Activated CD4-positive, CD25-positive, alpha-beta regulatory T cell treated with anti-CD3 and anti-CD28 coated beads, Interleukin-2, amount 50 U/mL, for 24 hours (primary cell): Measurements from ENCODE around the gene ASGR2.
"Not testable (repeated sequence)": the region's sequence is repeated elsewhere in the genome, so short reads cannot be mapped to it uniquely, and the experiment has no call there.

ENCODE experiments used
- ATAC-seq, 2 donors: fragments of 150-1000 bp; cut with Tn5 transposase; one replicate each; pipeline ENCODE4 v1.10.0; 2021; ENCODE audit warnings: mild to moderate bottlenecking in 1 of 2, moderate library complexity in 1 of 2

The ASGR2 gene

DNA sequence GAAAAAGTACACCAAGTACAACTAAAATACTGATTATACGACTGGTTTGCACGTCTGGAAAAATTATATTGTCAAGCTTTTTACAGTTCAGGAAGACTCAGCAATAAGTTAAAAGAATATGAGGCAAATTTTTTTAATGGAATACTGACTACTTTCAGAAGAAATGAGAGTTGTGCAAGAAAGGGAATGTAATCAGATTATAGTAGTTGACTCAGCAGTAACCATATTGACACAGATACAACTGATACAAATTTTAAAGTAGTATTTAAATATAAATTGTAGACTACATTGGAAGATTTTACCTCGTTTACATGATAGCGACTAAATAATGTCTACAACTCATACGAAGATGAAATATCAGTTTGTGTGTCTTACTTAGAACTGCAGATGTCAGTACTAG is 16.7 kb downstream of the ASGR2 start:
- ATAC-seq: no peak

DNA sequence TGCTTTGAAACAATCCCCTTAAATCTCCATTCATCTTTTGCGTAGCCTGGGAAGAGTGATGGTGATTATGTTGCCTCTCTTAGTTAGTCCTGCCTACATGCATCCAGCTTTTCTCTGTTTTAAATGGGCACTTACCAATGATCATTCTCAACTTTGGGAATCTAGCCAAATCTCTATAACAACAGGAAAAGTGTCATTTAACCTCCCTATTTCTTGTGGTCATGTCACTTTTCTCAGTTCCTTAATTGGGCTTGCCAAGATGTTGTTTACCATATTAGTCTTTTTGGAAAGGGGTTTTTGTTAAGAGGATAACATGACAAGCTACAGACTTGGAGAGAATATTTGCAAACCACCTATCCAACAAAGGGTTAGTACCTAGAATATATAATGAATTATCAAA is 19.0 kb downstream of the ASGR2 start:
- ATAC-seq: no peak

DNA sequence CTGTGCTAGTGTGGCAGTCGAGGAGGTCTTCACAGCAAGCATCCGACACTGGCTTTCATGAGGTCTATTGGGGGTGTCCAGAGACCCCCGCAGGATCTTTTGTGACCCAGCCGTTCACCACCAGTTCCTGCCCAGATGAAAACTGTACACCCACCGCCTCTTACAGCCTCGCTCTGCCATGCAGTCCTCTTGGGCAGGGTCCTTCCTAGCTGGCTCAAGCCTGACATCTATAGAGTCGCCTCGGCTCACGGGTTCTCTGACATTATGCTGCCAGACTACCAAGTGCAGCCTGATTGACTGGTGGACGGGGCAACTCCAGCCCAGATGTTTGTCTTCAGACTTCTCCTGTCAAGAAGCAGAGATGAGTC is 20.0 kb downstream of the ASGR2 start:
- ATAC-seq: no peak

DNA sequence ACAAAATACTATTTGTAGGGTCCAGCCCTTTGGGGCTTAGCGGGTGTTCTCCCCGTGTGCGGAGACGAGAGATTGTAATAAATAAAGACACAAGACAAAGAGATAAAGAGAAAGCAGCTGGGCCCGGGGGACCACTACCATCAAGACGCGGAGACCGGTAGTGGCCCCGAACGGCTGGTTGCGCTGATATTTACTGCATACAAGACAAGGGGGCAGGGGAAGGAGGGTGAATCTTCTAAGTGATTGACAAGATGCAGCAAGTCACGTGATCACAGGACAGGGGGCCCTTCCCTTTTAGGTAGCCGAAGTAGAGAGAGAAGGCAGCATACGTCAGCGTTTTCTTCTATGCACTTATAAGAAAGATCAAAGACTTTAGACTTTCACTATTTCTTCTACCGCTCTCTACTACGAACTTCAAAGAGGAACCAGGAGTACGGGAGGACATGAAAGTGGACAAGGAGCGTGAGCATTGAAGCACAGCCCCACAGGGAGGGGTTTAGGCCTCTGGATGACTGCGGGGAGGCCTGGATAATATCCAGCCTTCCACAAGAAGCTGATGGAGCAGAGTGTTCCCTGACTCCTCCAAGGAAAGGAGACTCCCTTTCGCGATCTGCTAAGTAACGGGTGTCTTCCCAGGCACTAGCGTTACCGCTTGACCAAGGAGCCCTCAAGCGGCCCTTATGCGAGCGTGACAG is 23.2 kb downstream of the ASGR2 start:
- not testable (repeated sequence) for ATAC-seq

DNA sequence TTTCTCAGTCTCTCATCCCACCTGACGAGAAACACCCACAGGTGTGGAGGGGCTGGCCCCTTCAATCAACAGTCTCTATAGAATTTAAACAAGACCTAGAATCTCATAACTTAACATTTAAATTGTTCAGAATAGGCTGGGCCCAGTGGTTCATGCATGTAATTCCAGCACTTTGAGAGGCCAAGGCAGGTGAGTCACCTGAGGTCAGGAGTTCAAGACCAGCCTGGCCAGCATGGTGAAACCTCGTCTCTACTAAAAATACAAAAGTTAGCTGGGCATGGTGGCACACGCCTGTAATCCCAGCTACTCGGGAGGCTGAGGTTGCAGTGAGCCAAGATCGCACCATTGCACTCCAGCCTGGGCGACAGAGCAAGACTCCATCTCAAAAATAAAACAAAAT is 25.1 kb downstream of the ASGR2 start:
- ATAC-seq: not testable (repeated sequence)

DNA sequence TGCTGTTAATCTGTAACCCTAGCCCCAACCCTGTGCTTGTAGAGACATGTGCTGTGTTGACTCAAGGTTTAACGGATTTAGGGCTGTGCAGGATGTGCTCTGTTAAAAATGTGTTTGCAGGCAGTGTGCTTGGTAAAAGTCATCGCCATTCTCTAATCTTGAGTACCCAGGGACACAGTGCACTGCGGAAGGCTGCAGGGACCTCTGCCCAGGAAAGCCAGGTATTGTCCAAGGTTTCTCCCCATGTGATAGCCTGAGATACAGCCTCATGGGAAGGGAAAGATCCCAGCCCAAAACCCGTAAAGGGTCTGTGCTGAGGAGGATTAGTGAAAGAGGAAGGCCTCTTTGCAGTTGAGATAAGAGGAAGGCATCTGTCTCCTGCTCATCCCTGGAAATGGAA is 26.2 kb downstream of the ASGR2 start:
- ATAC-seq: not testable (repeated sequence)

DNA sequence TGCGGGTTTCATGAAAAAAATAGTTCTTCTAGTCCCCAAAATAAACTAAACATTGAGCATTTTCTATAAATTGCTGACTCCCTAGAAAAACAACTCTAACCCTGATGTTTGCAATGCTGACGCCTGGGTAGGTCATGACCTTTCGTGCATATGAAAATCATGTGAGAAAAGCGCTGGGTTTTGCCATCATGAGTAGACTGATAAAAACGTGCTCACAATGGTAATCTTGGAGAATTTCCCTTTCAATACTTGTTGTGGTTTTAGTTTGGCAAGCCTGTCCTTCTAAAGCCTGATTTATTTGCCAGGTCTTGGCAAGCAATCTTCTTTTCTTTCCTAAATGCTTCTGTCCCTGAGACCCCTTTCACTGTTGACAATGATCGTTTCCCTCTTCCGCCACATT is 30.5 kb downstream of the ASGR2 start:
- ATAC-seq: no peak

DNA sequence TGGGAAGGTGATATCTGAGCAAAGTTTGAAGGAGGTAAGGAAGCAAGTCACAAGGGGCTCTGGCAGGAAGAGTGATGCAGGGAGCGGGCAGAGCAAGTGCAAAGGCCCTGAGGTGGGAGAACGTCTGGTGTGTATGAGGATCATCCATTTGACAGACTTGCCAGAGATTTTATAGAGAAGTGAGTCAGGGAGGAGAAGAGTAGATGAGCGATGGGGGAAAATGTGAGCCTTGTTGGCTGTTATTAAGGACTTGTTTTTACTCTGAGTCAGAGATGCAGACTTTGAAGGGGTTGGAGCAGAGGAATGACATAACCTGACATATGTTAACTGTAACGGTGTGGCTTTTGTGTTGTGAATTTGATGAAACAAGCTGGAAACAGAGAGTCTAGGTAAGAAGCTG is 31.0 kb downstream of the ASGR2 start:
- ATAC-seq: no peak

DNA sequence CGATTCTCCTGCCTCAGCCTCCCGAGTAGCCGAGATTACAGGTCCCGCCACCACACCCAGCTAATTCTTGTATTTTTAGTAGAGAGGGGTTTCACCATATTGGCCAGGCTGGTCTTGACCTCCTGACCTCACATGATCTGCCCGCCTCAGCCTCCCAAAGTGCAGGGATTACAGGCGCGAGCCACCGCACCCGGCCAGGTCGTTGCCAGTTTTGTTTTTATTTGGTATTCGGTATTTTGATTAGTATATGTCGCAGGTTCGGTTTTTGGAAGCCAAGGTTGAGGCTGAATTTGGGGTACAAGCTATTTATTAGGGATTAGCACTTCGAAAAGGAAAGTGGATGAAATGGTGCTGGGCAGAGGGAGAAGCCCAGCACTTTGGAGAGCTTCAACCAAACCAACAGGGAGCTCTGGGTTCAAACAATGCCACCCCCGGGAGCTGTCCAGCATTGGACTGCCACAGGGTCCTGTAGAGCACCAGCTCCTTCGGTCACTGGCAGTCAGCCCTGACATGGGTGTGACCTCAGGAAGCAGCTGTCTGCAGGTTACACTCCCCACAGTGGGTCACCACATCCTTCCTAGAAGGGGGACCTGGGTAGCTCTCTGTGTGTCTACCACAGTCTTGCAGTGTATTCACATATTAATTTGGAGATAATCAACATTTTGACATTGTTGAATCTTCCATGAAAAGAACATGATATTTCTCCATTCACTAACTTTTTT is 33.1 kb downstream of the ASGR2 start:
- ATAC-seq: peak; percentile 46 to 55

DNA sequence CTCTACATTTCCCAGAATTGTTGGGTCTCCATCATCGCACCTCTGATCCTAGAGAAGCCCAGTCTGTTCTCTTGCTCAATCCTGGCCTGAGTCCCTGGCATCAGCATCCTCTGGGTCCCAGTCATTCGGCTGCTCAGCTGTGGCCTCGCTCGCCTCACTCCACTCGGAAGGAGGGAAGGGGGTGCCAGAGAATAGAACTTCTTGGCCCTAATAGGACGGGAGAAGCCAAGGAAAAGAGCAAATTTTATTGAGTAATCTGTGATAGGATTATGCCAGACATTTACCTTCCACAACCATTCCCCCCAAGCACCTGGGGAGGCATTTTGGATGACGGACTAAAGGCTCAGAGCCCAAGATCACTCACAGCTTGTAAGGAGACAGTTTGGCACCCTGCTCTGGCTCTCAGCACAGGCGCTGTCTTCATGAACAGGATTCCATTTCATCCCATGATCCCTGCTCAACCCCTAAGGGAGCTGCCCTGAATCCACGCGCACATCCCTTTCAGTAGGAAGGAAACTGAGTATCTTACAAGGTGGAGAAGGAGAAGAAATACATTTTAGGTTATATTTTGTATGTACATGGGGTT is 34.1 kb downstream of the ASGR2 start:
- no peak for ATAC-seq

DNA sequence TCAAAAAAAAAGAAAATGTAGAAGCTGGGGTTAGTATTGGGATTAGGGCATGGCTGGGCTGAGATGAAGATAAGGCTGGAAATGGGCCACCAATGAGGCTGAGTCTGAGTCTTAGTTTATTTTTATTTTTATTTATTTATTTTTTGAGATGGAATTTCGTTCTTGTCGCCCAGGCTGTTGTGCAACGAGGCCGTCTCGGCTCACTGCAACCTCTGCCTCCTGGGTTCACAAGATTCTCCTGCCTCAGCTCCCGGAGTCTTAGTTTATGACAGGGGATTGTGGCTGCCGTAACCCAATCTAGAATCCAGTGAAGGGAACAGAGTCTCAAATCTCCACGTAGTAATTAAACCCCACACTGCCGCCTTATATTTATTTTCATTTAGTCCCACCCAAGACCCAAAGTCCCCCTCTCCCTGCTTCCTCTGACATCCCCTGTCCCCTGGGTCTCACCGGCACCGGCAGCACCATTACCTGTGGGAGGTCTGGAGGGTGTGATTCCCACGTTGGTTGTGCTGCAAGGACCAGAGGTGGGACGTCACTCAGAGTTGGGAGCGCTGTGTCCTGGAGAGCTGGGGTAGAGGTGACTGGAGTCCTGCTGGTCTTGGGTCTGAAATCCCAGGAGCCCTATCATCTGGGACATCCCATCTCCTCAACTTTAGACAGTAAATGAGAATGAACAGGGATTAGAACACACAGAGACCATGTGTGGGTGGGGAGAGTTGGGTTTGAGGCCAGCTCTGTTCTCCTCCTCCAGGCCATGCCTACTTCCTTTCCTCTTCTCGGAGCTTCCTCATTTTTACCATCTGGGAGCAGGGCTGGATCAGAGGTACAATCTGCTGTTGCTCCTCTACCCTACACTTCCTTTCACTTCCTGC is 34.8 kb downstream of the ASGR2 start, which contains the start of gene CLEC10A:
CLEC10A (minus strand) TSS at position 671 of the 875 bp plus-strand sequence. CDS start 1,439 bp downstream, outside the sequence.
- no peak for ATAC-seq

DNA sequence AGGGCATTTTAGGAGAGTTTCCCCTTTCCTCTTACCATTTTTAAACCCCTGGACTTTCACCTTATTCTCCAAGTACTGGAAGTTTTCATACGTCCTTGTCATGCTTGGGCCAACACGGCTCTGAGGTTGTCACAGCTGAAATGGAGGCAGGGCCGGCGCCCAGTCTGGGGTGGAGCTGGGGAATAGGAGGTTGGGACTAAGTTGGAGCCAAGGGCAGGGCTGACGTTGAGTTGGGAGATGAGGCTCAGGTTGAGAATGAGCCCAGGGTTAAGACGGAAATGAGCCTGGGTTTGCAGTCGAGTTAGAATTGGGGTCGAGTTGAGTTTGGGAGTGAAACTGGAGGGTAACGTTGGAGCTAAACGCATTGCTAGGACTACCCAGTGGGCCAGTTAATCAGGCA is 35.9 kb downstream of the ASGR2 start:
- ATAC-seq: no peak

DNA sequence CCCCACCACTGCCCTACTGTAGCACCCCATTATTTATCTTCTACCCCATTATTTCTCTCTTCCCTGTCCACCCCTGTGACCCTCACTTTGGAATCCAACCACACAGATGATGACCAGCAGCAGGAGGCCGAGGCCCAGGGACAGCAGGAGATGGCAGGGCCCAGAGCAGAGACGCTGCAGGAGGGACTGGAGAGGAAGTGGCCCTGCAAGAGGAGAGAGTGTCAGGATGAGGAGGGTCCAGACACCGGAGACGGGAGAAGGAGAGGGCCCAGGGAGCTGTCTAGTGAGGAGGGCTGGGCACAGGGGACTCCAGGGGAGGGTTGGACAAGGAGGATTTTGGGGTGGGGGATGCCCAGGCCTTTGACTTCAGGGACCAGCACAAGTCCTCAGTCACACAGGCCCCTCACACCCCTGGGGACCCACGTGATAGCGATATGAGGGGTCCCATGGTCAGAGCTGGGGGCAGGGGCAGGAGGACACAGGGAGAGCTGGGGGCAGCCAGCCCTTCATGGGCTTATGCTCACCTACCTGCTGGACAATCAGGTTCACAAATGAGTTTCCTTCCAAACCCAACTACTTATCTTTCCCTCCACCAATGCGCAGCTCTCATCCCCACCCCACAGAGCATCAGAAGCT is 36.6 kb downstream of the ASGR2 start:
- ATAC-seq: no peak

DNA sequence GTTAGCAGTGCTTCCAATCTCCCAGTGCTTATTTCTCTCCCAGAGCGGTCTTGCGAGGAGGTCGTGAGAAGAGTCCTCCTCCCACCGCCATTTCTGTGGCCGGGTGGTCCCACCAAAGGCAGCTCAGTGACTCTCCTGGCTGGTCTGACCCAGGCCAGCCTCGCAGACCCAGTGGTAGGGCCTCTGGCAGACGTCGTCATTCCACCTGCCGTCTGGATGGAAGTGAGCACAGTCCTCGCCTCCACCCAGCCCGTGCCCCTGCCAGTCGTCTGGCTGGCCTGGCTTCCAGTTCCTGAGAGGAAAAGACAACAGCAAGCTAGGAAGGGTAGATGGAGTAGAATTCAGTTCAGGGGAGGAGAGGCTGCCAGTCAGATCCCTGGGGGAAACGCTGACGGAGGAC is 39.7 kb downstream of the ASGR2 start:
- no peak for ATAC-seq

DNA sequence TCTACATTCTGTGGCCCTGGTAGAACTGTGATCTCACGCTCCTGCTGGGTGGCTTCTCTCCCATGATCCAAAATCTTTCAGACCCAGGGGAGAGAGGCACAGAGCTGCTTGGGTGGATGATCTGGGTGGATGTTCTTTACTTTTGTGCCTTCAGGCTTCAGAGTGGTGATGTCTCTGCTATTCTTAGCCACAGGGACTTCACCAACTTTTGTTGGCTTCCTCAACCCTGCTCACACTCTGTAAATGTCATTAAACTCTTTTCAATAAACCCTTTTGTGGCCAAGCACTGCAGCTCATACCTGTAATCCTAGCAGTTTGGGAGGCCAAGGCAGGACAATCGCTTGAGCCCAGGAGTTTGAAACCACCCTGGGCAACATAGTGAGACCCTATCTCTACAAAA is 42.2 kb downstream of the ASGR2 start:
- ATAC-seq: no peak

DNA sequence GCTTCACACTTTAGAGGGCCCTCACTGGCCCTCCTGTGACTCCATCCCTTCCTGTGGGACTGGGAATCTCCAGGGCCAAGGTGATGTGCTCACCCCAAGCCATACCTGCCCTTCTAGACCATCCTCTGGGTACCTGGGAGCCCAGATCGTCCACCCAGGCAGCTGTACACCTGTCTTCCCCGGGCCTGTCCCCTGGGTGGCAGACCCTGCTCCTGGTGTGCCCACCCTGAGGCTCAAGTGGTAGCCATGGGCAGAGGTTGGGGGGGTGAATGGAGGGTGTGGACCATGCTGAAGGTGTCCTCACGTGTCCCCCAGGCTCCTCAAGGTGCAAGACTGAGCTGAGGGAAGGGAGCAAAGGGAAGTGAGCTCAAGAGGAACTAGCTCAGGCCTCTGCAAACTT is 43.9 kb downstream of the ASGR2 start:
- no peak for ATAC-seq

DNA sequence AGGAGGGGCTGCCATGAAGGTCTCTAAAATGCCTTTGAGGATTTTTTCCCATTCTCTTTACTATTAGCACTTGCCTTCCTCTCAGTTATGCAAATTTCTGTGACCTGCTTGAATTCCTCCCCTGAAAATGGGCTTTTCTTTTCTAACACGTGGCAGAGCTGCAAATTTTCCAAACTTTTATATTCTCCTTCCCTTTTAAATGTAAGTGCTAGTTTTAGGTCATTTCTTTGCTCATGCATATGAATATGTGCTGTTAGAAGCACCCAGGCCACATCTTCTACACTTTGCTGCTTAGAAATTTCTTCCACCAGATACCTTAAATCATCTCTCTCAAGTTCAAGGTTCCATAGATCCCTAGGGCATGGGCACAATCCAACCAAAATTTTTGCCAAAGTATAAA is 46.4 kb downstream of the ASGR2 start:
- no peak for ATAC-seq

DNA sequence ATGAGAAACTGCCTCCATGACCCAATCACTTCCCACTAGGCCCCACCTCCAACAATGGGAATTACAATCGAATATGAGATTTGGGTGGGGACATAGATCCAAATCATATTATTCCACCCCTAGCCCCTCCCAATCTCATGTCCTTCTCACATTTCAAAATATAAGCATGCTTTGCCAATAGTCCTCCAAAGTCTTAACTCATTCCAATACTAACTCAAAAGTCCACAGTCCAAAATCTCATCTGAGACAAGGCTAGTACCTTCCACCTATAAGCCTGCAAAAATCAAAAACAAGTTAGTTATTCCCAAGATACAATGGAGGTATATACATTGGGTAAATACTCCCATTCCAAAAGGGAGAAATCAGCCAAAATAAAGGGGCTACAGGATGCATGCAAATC is 47.4 kb downstream of the ASGR2 start:
- no peak for ATAC-seq

DNA sequence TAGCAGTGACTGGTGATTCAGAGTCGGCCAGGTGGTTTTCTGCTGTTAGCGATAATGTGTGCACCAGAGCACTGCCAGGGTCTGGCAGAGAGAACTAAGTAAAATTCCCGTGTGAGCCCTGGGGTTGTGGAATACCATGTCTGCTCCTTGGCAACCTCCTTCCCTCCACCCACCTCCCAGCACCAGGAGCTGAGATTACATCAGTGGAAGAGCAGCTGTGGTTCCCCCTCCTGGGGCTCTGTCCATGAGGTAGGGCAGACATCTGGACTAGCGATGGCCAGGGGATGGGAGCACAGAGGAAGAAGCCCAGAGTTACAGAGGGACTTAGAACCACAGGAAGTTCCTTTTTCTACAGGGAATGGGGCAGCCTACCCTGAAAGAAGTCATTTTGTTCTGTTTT is 50.4 kb downstream of the ASGR2 start:
- ATAC-seq: no peak

DNA sequence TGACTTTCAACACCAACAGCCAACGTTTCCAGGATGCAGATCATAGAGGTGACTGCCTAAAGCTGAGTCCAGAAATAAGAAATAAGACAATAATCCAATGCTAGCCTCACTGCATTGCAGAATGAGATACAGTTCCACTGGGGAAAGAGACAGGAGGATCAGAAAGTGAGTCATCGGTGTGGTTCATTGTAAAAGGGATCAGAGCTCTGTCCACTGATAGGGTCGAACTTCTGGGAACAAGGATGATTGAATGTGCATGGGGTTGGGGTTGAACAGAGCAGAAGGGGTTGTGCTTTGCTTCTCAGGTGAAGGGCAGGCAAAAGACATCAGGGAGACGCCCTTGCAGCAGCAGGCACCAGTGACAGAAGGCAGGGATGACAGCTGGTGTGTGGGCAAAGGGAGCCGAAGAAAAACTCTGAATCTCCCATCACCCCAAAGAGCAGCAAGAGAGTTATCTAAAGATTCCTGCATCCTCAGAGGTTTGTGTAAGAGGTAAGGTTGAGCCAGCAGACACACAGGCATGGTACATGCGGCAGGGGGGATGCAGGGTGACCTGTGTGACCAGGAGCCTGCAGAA is 51.0 kb downstream of the ASGR2 start:
- no peak for ATAC-seq

DNA sequence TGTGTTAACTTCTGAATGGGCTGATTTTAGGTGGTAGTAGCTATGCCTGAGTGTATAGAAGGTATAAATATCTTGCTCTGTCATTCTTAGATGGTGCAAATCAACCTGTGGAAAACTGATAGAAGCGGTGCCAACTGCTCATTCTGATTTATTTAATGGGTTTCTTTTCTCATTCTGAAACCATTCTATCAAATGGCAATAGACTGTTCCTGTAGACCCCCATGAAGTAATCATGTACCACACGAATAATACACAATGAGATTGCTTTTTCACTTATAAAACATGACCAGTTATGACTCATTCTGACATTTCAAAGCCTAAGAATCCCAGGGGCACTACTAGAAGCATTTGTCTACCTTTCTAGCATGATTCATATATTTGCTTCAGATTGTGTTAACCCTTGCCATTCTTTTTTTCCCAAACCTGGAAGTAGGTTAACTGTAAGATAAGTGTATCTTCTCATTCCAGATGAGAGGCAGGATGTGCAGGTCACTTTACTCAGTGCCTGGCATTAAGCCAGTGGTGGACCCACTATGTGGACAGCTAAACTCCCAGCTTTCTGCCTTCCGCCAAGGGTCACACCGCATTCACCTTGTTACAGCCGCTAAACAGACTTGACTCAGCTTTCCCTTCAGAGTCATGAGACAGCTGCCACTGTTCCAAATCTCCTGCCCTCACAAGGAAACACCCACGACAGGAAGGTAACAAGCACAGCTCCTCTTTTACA is 54.3 kb downstream of the ASGR2 start:
- ATAC-seq: peak; percentile 85 to 91
